Right lobe of liver (tissue), 4 donors: ENCODE measurements around the gene C15orf61.

Source experiments
- CTCF ChIP-seq, 4 donors: fragments of 200-600 bp in 3 of 4; fragments of 450-650 bp in 1 of 4; IDR thresholded peaks; one replicate each; pipeline versions ENCODE4 v1.5.1 to v1.8.0; 2016 to 2022; ENCODE audit warnings: antibody characterized with exemption in 4 of 4, mild to moderate bottlenecking in 2 of 4
- POLR2A ChIP-seq: fragments of 450-650 bp; IDR thresholded peaks from one replicate; pipeline ENCODE4 v1.6.1; 2017; ENCODE audit warnings: antibody characterized with exemption, mild to moderate bottlenecking
- donor health status: DM: no; HTN: no; CAD: no.
- donor health status: DM: no; HTN: no; CAD: no.
- donor health status: DM: no; HTN: yes; CAD: no.

DNA sequence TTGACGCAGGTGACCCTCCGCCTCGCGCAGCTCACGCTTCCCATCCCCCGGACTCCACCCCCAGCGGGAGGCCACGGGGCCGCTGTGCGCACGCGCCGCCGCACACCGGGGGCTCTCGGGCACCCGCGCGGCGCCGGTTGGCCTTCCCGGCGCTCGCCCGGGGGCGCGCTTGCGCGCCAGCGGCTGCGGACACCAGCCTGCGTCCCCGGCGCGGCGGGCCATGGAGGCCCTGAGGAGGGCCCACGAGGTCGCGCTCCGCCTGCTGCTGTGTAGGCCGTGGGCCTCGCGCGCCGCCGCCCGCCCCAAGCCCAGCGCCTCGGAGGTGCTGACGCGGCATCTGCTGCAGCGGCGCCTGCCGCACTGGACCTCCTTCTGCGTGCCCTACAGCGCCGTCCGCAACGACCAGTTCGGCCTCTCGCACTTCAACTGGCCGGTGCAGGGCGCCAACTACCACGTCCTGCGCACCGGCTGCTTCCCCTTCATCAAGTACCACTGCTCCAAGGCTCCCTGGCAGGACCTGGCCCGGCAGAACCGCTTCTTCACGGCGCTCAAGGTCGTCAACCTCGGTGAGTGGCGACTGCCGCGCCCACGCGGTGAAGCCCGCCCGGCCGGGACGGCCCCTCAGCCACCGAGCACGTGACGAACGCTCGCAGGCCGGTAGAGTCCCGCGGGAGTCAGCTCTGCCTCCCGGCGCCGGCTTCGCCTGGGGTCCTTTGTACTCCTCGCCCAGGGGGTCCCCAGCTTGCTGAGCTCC is at the start of gene C15orf61:
- TF ChIP-seq CTCF (IDR thresholded peaks at IDR 0.05) (peak in 1 of 4 donors; percentile 34), POLR2A (peak; percentile 88)
